ENCODE measurements around the gene SLC25A18. TPM values are rescaled to one million over a fixed set of nuclear protein-coding genes. Genes with fewer than 3 reads are reported as not detected.

The SLC25A18 gene
- total and polyA plus RNA-seq, 10 of the 15 experiments (the other 5 are each of a cell fraction or from before 2014, with no cell fraction given) = 0.03 to 0.09 TPM; not detected in 8

GRCh38 chr22:17638182-17638431, 74.8 kb downstream of the SLC25A18 start:
- Histone ChIP-seq H4K20me1 (ENCODE audit: control insufficient read depth, insufficient read depth) (no peaks in the 10 kb centered on the region), H3K27me3 (replicated peaks in 1 of 2; ENCODE audit: control insufficient read depth in 2 of 2, insufficient read depth in 2 of 2, low read length in 1 of 2) (no peaks in the 10 kb centered on the region), H3K9me3 (replicated peaks; ENCODE audit: control insufficient read depth, insufficient read depth, low read length) (no peaks in the 10 kb centered on the region), H3K4me3 (peak overlapping the region; percentile 92), H3K36me3 (ENCODE audit: control insufficient read depth in 2 of 2, insufficient read depth in 2 of 2, low read length in 1 of 2) (no peaks in the 10 kb centered on the region), H3K4me2 (ENCODE audit: control insufficient read depth, insufficient read depth) (peak overlapping the region; percentile 85), H2AFZ (ENCODE audit: control insufficient read depth, low read depth, low read length) (peak overlapping the region; percentile 86), H3K9ac (ENCODE audit: control insufficient read depth, insufficient read depth, low read length) (peak overlapping the region; percentile 93), H3K27ac (ENCODE audit: control insufficient read depth, insufficient read depth) (peak overlapping the region; percentile 86), H3K79me2 (ENCODE audit: control insufficient read depth, insufficient read depth, low read length) (peaks cover 19% of the 10 kb centered on the region), H3K4me1 (ENCODE audit: control insufficient read depth, insufficient read depth, low read length) (peaks cover 8% of the 10 kb centered on the region)
- CTCF ChIA-PET = interaction anchor here (1.7 kb wide), 1 partner anchor 466 kb away, joined by 4 read pairs; no protein-coding TSS in a partner anchor
- DNase-seq (ENCODE audit: low read depth, low spot score) (no peak), ATAC-seq (peak; percentile 33), FAIRE-seq (peak; percentile 23)
- intact Hi-C loops (cut with micrococcal nuclease; ENCODE audit: unreplicated experiment) (loop anchor here (10.0 kb wide), 1 partner anchor 67 kb away; no protein-coding TSS in a partner anchor), in situ Hi-C loops (cut with MboI) (loop anchor here (25.0 kb wide), 1 partner anchor 1799 kb away; the partner anchor contains the start of genes C22orf39, HIRA and MRPL40)
- WGBS (ENCODE audit: insufficient coverage, insufficient replicate concordance, low lambda C conversion rate, missing lambda C conversion rate) = under 1% methylated on average over 10 of the region's 10 CpGs
- BruUV-seq (replicated peaks) = no TSS peak
- POLR2A ChIA-PET = no interaction called here
- SMC1A ChIA-PET (ENCODE audit: uncharacterized antibody, unreplicated experiment) = no interaction called here
- RAD21 ChIA-PET (ENCODE audit: unreplicated experiment) = no interaction called here
- TF ChIP-seq, protein P1, sequence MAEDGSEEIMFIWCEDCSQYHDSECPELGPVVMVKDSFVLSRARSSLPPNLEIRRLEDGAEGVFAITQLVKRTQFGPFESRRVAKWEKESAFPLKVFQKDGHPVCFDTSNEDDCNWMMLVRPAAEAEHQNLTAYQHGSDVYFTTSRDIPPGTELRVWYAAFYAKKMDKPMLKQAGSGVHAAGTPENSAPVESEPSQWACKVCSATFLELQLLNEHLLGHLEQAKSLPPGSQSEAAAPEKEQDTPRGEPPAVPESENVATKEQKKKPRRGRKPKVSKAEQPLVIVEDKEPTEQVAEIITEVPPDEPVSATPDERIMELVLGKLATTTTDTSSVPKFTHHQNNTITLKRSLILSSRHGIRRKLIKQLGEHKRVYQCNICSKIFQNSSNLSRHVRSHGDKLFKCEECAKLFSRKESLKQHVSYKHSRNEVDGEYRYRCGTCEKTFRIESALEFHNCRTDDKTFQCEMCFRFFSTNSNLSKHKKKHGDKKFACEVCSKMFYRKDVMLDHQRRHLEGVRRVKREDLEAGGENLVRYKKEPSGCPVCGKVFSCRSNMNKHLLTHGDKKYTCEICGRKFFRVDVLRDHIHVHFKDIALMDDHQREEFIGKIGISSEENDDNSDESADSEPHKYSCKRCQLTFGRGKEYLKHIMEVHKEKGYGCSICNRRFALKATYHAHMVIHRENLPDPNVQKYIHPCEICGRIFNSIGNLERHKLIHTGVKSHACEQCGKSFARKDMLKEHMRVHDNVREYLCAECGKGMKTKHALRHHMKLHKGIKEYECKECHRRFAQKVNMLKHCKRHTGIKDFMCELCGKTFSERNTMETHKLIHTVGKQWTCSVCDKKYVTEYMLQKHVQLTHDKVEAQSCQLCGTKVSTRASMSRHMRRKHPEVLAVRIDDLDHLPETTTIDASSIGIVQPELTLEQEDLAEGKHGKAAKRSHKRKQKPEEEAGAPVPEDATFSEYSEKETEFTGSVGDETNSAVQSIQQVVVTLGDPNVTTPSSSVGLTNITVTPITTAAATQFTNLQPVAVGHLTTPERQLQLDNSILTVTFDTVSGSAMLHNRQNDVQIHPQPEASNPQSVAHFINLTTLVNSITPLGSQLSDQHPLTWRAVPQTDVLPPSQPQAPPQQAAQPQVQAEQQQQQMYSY (CRISPR knock-in tag; IDR thresholded peaks at IDR 0.05) = no peak
- no peak for TF ChIP-seq CBFB (IDR thresholded peaks at IDR 0.05; ENCODE audit: low read depth)
- peak in 1 of 2 experiments; percentile 78; a peak in 2 of 4 replicates for TF ChIP-seq IKZF2 (IDR thresholded peaks at IDR 0.05)
- no peak for TF ChIP-seq HCFC1 (IDR thresholded peaks at IDR 0.05; ENCODE audit: low read length)
- TF ChIP-seq E2F8 (IDR thresholded peaks at IDR 0.05; ENCODE audit: low read depth, partially characterized antibody) = no peak
- no peak for TF ChIP-seq CHD2 (IDR thresholded peaks at IDR 0.05; ENCODE audit: borderline replicate concordance, low read depth, low read length)
- TF ChIP-seq CREB1 (IDR thresholded peaks at IDR 0.05; ENCODE audit: low read depth) = no peak
- TF ChIP-seq BMI1 (IDR thresholded peaks at IDR 0.05; ENCODE audit: borderline replicate concordance) = 0 out of 2 replicates have a peak, but pooled peaks have one; percentile 32
- no peak for TF ChIP-seq GATAD2B (conservative IDR thresholded peaks at IDR 0.05; ENCODE audit: low read depth)
- TF ChIP-seq, protein P2, sequence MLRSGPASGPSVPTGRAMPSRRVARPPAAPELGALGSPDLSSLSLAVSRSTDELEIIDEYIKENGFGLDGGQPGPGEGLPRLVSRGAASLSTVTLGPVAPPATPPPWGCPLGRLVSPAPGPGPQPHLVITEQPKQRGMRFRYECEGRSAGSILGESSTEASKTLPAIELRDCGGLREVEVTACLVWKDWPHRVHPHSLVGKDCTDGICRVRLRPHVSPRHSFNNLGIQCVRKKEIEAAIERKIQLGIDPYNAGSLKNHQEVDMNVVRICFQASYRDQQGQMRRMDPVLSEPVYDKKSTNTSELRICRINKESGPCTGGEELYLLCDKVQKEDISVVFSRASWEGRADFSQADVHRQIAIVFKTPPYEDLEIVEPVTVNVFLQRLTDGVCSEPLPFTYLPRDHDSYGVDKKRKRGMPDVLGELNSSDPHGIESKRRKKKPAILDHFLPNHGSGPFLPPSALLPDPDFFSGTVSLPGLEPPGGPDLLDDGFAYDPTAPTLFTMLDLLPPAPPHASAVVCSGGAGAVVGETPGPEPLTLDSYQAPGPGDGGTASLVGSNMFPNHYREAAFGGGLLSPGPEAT (IDR thresholded peaks at IDR 0.05; ENCODE audit: low read depth) = no peak
- TF ChIP-seq MEF2A (IDR thresholded peaks at IDR 0.05; ENCODE audit: insufficient read depth, low read depth, low read length) = no peak
- TF ChIP-seq HDAC6 (IDR thresholded peaks at IDR 0.05; ENCODE audit: unreplicated experiment) = no peak
